Measurements from ENCODE around the gene UCP3. TPM values are rescaled to one million over a fixed set of nuclear protein-coding genes. Genes with fewer than 3 reads are reported as not detected.

UCP3 gene
- total and polyA plus RNA-seq, 4 donors, result 0.07 to 1.3 (median 0.34) TPM

GRCh38 chr11:73980001-73980961 lies 28.6 kb downstream of the UCP3 start:
- peak overlapping the region; percentile 22 to 24 for H3K27ac ChIP-seq (ENCODE audit: low read depth in 1 of 2, low read length in 2 of 2)
- WGBS, result 70% methylated on average over 6 of the region's 6 CpGs
- H3K4me1 ChIP-seq (ENCODE audit: control insufficient read depth in 4 of 4, insufficient read depth in 4 of 4, low read length in 3 of 4), result peaks cover 3 to 8% (median 5%) of the 10 kb centered on the region in 4 donors
- H3K9me3 ChIP-seq (ENCODE audit: control insufficient read depth in 4 of 4, low read length in 3 of 4), result no peaks in the 10 kb centered on the region
- no peaks in the 10 kb centered on the region for H3K27me3 ChIP-seq (ENCODE audit: control insufficient read depth in 4 of 4, insufficient read depth in 4 of 4, low read length in 3 of 4)
- H3K4me3 ChIP-seq (ENCODE audit: low read depth in 1 of 3, low read length in 3 of 3), result no peak overlapping the region
- TF ChIP-seq ATF3 (IDR thresholded peaks at IDR 0.05) (no peak), CTCF (IDR thresholded peaks at IDR 0.05; ENCODE audit: low read depth, low read length, missing input control) (no peak), NR2F2 (IDR thresholded peaks at IDR 0.05) (no peak), FOXA1 (IDR thresholded peaks at IDR 0.05) (no peak), JUND (IDR thresholded peaks at IDR 0.05) (no peak), FOXA2 (IDR thresholded peaks at IDR 0.05) (no peak), EGR1 (IDR thresholded peaks at IDR 0.05; ENCODE audit: low read depth in 2 of 2) (no peak), GABPA (IDR thresholded peaks at IDR 0.05 in 1 of 2, conservative IDR thresholded peaks at IDR 0.05 in 1 of 2) (no peak), REST (IDR thresholded peaks at IDR 0.05) (no peak), SP1 (IDR thresholded peaks at IDR 0.05) (no peak), HNF4A (conservative IDR thresholded peaks at IDR 0.05) (no peak), RXRA (IDR thresholded peaks at IDR 0.05) (no peak)
- H3K36me3 ChIP-seq (ENCODE audit: control insufficient read depth in 4 of 4, insufficient read depth in 3 of 4, low read depth in 1 of 4, low read length in 3 of 4), result peaks cover 0 to 4% (median 0%) of the 10 kb centered on the region in 4 donors
- DNase-seq (ENCODE audit: low spot score), result peak; percentile 61
- peak overlapping the region in 1 of 2 donors; percentile 49 for H3K9ac ChIP-seq (ENCODE audit: low read depth in 1 of 2, low read length in 2 of 2)

- Histone ChIP-seq H3K27me3 (ENCODE audit: control insufficient read depth in 4 of 4, insufficient read depth in 4 of 4, low read length in 3 of 4) (no peaks in the 10 kb centered on the region), H3K4me3 (ENCODE audit: low read depth in 1 of 3, low read length in 3 of 3) (no peak overlapping the region), H3K9ac (ENCODE audit: low read depth in 1 of 2, low read length in 2 of 2) (no peak overlapping the region), H3K36me3 (ENCODE audit: control insufficient read depth in 4 of 4, insufficient read depth in 3 of 4, low read depth in 1 of 4, low read length in 3 of 4) (peaks cover 0 to 4% (median 0%) of the 10 kb centered on the region in 4 donors), H3K27ac (ENCODE audit: low read depth in 1 of 2, low read length in 2 of 2) (no peak overlapping the region), H3K9me3 (ENCODE audit: control insufficient read depth in 4 of 4, low read length in 3 of 4) (no peaks in the 10 kb centered on the region), H3K4me1 (ENCODE audit: control insufficient read depth in 4 of 4, insufficient read depth in 4 of 4, low read length in 3 of 4) (peaks cover 3 to 8% (median 5%) of the 10 kb centered on the region in 4 donors)
- no peak for DNase-seq (ENCODE audit: low spot score)
- 97% methylated on average over 3 of the region's 3 CpGs for WGBS
- TF ChIP-seq FOXA2 (IDR thresholded peaks at IDR 0.05) (no peak), ATF3 (IDR thresholded peaks at IDR 0.05) (no peak), GABPA (IDR thresholded peaks at IDR 0.05 in 1 of 2, conservative IDR thresholded peaks at IDR 0.05 in 1 of 2) (no peak), RAD21 (IDR thresholded peaks at IDR 0.05) (no peak), FOXA1 (IDR thresholded peaks at IDR 0.05) (no peak)
Measured at GRCh38 chr11:73978576-73979086, 30.3 kb downstream of the UCP3 start.
